ENCODE measurements around the gene ZNF493. TPM values are rescaled to one million over a fixed set of nuclear protein-coding genes. Genes with fewer than 3 reads are reported as not detected.

ZNF493 gene
- total RNA-seq, 1 donor from 2014 or later, result 10.0 TPM

DNA sequence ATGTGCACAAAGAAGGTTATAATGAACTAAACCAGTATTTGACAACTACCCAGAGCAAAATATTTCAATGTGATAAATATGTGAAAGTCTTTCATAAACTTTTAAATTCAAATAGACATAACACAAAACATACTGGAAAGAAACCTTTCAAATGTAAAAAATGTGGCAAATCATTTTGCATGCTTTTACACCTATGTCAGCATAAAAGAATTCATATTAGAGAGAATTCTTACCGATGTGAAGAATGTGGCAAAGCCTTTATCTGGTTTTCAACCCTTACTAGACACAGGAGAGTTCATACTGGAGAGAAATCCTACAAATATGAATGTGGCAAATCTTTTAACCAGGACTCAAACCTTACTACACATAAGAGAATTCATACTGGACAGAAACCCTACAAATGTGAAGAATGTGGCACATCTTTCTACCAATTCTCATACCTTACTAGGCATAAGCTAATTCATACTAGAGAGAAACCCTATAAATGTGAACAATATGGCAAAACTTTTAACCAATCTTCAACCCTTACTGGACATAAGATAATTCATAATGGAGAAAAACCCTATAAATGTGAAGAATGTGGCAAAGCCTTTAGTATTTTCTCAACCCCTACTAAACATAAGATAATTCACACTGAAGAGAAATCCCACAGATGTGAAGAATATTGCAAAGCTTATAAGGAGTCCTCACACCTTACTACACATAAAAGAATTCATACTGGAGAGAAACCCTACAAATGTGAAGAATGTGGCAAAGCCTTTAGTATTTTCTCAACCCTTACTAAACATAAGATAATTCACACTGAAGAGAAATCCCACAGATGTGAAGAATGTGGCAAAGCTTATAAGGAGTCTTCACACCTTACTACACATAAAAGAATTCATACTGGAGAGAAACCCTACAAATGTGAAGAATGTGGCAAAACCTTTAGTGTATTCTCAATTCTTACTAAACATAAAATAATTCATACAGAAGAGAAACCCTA lies 26.4 kb downstream of the ZNF493 start:
- H3K9me3 Mint-ChIP-seq (ENCODE audit: low read depth), result peaks cover 72% of the 10 kb centered on the region
- TF ChIP-seq, protein P1, sequence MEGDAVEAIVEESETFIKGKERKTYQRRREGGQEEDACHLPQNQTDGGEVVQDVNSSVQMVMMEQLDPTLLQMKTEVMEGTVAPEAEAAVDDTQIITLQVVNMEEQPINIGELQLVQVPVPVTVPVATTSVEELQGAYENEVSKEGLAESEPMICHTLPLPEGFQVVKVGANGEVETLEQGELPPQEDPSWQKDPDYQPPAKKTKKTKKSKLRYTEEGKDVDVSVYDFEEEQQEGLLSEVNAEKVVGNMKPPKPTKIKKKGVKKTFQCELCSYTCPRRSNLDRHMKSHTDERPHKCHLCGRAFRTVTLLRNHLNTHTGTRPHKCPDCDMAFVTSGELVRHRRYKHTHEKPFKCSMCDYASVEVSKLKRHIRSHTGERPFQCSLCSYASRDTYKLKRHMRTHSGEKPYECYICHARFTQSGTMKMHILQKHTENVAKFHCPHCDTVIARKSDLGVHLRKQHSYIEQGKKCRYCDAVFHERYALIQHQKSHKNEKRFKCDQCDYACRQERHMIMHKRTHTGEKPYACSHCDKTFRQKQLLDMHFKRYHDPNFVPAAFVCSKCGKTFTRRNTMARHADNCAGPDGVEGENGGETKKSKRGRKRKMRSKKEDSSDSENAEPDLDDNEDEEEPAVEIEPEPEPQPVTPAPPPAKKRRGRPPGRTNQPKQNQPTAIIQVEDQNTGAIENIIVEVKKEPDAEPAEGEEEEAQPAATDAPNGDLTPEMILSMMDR (IDR thresholded peaks at IDR 0.05), result no peak
- no peak overlapping the region for H3K27ac Mint-ChIP-seq (ENCODE audit: unreplicated experiment)
- no peaks in the 10 kb centered on the region for H3K4me1 Mint-ChIP-seq (ENCODE audit: low read depth)
- no peaks in the 10 kb centered on the region for H3K27me3 Mint-ChIP-seq (ENCODE audit: low read depth)
- peaks cover 57% of the 10 kb centered on the region for H3K36me3 Mint-ChIP-seq (ENCODE audit: low read depth)
- DNase-seq (ENCODE audit: low spot score), result no peak
- no peak overlapping the region for H3K4me3 Mint-ChIP-seq (ENCODE audit: unreplicated experiment)

DNA sequence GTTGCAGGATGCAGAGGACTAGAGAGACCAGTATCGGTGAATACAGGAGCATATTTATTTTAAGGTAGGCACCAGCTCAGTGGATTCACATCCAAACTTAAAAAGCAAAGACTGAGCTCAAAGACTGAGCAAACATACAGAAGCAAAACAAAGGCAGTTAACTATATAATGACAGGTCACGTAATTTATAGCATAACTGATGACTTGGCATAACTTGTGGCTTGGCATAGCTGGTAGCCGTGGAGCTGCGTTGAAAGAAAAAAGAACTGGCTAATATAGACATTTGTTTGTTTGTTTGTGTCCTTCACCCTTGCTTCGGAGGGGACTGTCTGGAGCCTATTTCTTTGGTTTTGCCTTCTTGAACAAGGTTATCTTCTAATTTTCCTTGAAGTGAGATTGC lies 33.7 kb downstream of the ZNF493 start:
- H3K27ac Mint-ChIP-seq (ENCODE audit: unreplicated experiment), result no peak overlapping the region
- TF ChIP-seq, protein P1 (IDR thresholded peaks at IDR 0.05), result no peak

DNA sequence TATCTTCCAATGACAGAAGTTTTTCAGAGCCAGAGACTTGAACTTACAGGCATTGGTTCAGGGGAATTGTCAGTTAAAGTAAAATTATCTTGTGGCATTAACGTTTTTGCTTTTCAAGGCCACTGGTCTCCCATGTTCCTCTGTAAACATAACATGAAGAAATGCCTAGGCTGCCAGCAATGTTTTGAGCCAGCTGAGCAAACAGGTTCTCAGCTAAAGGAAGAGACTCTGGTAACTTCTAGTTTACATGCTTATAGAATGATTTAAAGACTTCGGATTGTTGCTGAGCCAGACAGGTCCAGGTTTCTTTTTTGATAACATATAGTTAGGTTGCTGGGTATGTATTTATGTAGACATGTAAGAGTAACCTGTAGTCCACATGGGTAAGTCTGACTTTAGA lies 35.7 kb downstream of the ZNF493 start:
- Mint-ChIP-seq H3K4me1 (ENCODE audit: low read depth) (no peaks in the 10 kb centered on the region), H3K36me3 (ENCODE audit: low read depth) (peaks cover 3% of the 10 kb centered on the region), H3K27ac (ENCODE audit: unreplicated experiment) (no peak overlapping the region), H3K9me3 (ENCODE audit: low read depth) (peaks cover 53% of the 10 kb centered on the region), H3K4me3 (ENCODE audit: unreplicated experiment) (no peak overlapping the region), H3K27me3 (ENCODE audit: low read depth) (no peaks in the 10 kb centered on the region)
- TF ChIP-seq, protein P1 (IDR thresholded peaks at IDR 0.05), result no peak
- no peak for DNase-seq (ENCODE audit: low spot score)

More for the DNA sequence above, 33.7 kb downstream of the ZNF493 start:
- Mint-ChIP-seq H3K4me3 (ENCODE audit: unreplicated experiment) (no peak overlapping the region), H3K27me3 (ENCODE audit: low read depth) (no peaks in the 10 kb centered on the region), H3K9me3 (ENCODE audit: low read depth) (peaks cover 56% of the 10 kb centered on the region), H3K36me3 (ENCODE audit: low read depth) (peaks cover 9% of the 10 kb centered on the region), H3K4me1 (ENCODE audit: low read depth) (no peaks in the 10 kb centered on the region)
- no peak for DNase-seq (ENCODE audit: low spot score)

DNA sequence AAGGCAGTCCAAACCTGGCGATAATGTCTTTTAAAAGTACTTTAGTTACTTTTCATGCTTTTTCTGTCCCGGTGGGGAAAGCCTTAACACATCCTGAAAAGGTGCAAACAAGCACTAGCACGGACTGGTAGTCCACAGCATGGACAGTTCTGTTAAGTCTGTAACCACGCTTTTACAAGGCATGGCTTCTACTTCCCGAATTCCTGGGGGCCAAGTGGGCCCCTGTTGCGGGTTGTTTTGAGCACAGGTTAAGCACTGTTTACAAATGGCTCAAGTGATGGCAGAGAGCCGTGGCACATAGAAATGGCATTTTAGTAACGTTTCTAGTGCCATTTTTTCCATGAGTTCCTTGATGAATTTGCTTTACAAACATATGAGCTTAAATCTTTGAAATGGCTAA lies 37.6 kb downstream of the ZNF493 start:
- Mint-ChIP-seq H3K27ac (ENCODE audit: unreplicated experiment) (no peak overlapping the region), H3K9me3 (ENCODE audit: low read depth) (peaks cover 58% of the 10 kb centered on the region), H3K4me3 (ENCODE audit: unreplicated experiment) (no peak overlapping the region), H3K27me3 (ENCODE audit: low read depth) (no peaks in the 10 kb centered on the region), H3K36me3 (ENCODE audit: low read depth) (peaks cover 3% of the 10 kb centered on the region), H3K4me1 (ENCODE audit: low read depth) (no peaks in the 10 kb centered on the region)
- TF ChIP-seq, protein P1 (IDR thresholded peaks at IDR 0.05), result no peak
- no peak for DNase-seq (ENCODE audit: low spot score)

DNA sequence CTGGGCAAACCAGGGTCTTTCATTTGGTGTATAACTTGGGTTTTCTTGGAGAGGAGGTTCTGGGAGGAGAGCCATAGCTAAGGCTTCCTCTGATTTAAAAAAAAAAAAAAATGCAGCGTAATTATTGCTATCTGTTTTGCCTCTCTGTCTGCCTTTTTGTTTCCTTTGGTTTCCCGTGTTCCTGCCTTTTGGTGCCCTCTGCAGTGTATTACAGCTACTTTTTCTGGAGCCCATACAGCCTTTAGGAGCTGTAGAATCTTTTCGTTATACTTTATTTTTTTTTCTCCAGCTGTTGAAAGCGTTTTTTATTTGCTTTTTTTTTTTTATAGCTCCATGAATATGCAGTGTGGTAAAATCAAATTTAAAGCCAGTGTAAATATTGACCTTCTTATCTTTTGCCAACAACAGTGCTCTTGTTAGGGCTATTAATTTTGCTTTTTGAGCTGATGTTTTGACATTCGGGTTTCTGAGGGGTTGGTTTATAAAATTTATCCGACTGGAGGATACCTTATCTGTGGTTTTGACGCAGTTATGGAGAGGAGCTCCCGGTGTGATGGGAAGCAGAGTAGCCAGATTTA lies 38.1 kb downstream of the ZNF493 start:
- H3K4me3 Mint-ChIP-seq (ENCODE audit: unreplicated experiment), result no peak overlapping the region
- no peak for DNase-seq (ENCODE audit: low spot score)
- H3K9me3 Mint-ChIP-seq (ENCODE audit: low read depth), result peaks cover 57% of the 10 kb centered on the region

More for the DNA sequence above, 38.1 kb downstream of the ZNF493 start:
- Mint-ChIP-seq H3K27me3 (ENCODE audit: low read depth) (no peaks in the 10 kb centered on the region), H3K4me1 (ENCODE audit: low read depth) (no peaks in the 10 kb centered on the region), H3K27ac (ENCODE audit: unreplicated experiment) (no peak overlapping the region), H3K36me3 (ENCODE audit: low read depth) (peaks cover 5% of the 10 kb centered on the region)
- TF ChIP-seq, protein P1 (IDR thresholded peaks at IDR 0.05), result no peak

Data from chondrocyte (in vitro differentiated cells).